ENCODE measurements around the gene POLR3A.
A peak's percentile ranks its signal among the peaks of the same experiment; 100 is the strongest.

Gene POLR3A

DNA sequence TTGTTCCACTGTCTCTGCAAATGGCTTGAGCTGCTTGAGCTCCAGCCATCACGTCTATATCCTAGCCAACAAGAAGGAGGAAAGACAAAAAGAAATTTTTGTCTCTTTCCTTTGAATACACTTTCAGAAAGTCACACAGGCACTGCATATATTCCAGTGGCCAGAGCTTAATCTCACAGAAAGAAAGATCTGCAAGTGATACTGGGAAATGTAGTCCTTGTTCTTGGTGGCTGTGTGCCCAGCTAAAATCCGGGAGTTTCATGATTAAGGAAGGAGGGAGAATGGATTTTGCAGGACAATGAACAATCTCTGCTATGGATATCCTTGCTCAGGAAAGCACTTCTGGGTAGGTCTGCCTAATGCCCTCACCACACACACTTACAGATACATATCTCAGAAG is 83.2 kb downstream of the POLR3A start:
- TF ChIP-seq, protein P1, sequence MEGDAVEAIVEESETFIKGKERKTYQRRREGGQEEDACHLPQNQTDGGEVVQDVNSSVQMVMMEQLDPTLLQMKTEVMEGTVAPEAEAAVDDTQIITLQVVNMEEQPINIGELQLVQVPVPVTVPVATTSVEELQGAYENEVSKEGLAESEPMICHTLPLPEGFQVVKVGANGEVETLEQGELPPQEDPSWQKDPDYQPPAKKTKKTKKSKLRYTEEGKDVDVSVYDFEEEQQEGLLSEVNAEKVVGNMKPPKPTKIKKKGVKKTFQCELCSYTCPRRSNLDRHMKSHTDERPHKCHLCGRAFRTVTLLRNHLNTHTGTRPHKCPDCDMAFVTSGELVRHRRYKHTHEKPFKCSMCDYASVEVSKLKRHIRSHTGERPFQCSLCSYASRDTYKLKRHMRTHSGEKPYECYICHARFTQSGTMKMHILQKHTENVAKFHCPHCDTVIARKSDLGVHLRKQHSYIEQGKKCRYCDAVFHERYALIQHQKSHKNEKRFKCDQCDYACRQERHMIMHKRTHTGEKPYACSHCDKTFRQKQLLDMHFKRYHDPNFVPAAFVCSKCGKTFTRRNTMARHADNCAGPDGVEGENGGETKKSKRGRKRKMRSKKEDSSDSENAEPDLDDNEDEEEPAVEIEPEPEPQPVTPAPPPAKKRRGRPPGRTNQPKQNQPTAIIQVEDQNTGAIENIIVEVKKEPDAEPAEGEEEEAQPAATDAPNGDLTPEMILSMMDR (IDR thresholded peaks at IDR 0.05; ENCODE audit: low read depth, low read length): no peak
- in situ Hi-C loops (cut with HindIII; ENCODE audit: low sequenced_read_pairs): loop anchor here (10.0 kb wide), 1 partner anchor 51 kb away; no protein-coding TSS in a partner anchor

DNA sequence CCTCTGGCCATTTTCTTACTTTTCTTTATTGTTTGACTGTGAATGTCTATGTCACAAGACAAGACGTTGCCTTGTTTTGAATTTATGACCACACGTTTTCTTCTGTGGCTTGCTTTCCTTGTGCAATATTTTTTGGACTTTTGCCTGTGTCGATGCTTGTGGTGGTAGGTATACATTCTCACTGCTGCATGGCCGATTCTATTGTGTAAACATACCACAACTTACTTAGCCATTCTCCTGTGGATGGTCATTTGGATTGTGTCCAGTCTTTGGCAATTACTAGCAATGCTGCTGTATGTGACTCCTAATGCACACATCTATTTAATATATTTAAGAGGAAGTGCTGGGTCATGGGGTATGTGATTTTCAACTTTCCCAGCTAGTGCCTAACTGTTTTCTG is 84.8 kb downstream of the POLR3A start:
- TF ChIP-seq, protein P1 (IDR thresholded peaks at IDR 0.05; ENCODE audit: low read depth, low read length): no peak
- in situ Hi-C loops (cut with HindIII; ENCODE audit: low sequenced_read_pairs): loop anchor here (10.0 kb wide), 1 partner anchor 50 kb away; no protein-coding TSS in a partner anchor
- peak; percentile 86 for DNase-seq (ENCODE audit: low read depth, low spot score)
- H3K4me3 ChIP-seq (ENCODE audit: low read depth, low read length): no peak overlapping the region

More for the DNA sequence above, 83.2 kb downstream of the POLR3A start:
- no peak for DNase-seq (ENCODE audit: low read depth, low spot score)
- H3K4me3 ChIP-seq (ENCODE audit: low read depth, low read length): no peak overlapping the region

DNA sequence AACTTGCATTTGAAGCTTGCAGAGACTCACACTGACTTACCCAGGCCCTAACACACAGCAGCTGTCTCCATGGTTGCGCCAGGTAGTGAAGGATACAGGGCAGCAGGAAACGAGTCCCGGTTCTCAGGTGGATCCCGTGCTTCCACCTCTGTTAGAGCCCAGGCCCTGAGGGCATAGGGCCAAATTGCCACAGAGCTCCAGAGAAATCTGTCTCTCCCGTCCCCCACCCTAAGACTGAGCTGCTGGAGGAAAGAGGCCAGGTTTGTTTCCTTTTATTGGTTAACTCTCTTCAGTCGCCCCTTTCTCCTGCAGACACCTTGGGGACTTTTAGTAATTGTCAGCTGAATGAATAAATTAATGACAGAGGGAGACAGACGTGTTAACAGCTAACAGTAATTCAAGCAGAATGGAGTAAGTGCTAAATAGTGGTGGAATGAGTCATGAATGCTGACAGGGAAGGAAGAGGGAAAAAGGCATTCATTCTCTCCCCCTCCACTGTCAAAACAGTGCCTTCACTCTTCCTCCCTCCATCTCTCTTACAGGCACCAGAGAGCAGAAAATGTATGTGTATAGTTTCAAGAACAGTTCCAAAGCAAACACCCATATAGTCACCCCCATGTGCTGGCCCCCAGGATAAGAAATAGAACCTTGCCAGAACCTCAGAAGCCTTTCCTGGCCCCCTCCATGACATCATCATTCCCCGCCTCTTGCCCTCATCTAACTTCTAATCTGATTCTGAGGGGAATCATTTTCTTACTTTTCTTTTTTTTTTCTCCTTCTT is 86.0 kb downstream of the POLR3A start:
- in situ Hi-C loops (cut with HindIII; ENCODE audit: low sequenced_read_pairs): loop anchor here (10.0 kb wide), 1 partner anchor 49 kb away; no protein-coding TSS in a partner anchor
- TF ChIP-seq, protein P1 (IDR thresholded peaks at IDR 0.05; ENCODE audit: low read depth, low read length): no peak
- peak; percentile 73 for DNase-seq (ENCODE audit: low read depth, low spot score)
- no peak overlapping the region for H3K4me3 ChIP-seq (ENCODE audit: low read depth, low read length)

DNA sequence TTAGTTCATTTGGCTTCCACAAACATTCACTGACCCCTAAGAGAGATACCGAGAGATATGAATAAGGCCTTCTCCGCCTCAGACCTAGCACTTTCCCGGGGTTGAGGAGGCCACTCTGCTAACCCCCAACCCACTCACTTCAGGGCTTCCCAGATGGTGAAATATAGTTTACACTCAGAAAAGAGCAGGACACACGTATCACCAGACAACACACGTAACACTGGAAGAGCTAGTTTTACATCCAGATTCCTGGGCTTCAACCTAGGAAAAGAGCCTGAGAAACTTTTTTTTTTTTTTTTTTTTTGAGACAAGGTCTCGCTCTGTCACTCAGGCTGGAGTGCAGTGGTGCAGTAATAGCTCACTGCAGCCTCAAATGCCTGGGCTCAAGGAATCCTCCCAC is 87.5 kb downstream of the POLR3A start:
- in situ Hi-C loops (cut with HindIII; ENCODE audit: low sequenced_read_pairs): loop anchor here (10.0 kb wide), 1 partner anchor 47 kb away; no protein-coding TSS in a partner anchor
- no peak overlapping the region for H3K4me3 ChIP-seq (ENCODE audit: low read depth, low read length)
- TF ChIP-seq, protein P1 (IDR thresholded peaks at IDR 0.05; ENCODE audit: low read depth, low read length): no peak
- DNase-seq (ENCODE audit: low read depth, low spot score): no peak

DNA sequence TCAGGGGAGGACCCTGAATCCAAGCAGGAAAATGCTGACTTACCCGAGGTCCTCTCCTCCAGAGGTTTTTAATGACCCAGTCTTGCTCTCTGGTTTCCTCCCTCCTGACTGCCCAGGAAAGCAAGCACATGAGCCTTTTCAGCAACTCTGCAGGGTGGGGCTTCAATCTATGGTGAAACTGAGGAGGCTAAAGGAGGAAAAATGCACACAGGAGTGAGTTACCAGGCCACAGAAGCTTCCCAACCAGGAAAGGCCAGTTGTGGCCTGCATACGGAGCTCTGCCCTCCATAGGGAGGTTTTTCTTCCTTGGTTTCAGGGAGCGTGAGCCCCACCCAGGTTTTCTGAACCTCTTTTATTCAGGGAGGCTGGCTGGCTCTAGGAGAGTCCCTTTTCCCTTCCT is 88.7 kb downstream of the POLR3A start:
- no peak overlapping the region for H3K4me3 ChIP-seq (ENCODE audit: low read depth, low read length)
- TF ChIP-seq, protein P1 (IDR thresholded peaks at IDR 0.05; ENCODE audit: low read depth, low read length): no peak
- no peak for DNase-seq (ENCODE audit: low read depth, low spot score)
- in situ Hi-C loops (cut with HindIII; ENCODE audit: low sequenced_read_pairs): loop anchor here (10.0 kb wide), 1 partner anchor 46 kb away; no protein-coding TSS in a partner anchor

DNA sequence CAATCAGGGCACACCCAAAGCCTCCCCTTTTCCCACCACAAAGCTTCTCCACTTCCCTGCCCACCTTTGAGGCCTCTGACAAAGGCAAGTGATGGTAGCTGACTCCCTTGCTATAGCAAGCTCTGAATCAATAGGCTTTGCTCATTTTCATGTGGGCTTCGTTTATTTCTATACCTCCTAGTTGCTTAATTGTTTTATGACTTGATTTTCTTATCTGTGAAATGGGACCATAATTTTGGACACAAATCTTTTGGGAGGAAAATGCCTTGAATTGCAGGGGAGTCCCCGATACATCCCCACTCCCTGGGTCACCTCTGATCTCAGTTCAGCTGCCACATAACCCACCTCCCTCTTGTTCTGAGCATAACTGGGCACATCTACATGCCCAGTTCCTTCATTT is 89.1 kb downstream of the POLR3A start:
- no peak for DNase-seq (ENCODE audit: low read depth, low spot score)
- TF ChIP-seq, protein P1 (IDR thresholded peaks at IDR 0.05; ENCODE audit: low read depth, low read length): no peak
- H3K4me3 ChIP-seq (ENCODE audit: low read depth, low read length): no peak overlapping the region
- in situ Hi-C loops (cut with HindIII; ENCODE audit: low sequenced_read_pairs): loop anchor here (10.0 kb wide), 1 partner anchor 45 kb away; no protein-coding TSS in a partner anchor

All from astrocyte of the spinal cord (primary cell).